HG03571 (cell line): Measurements from ENCODE around the gene TTC4.
"Not testable (repeated sequence)": the region's sequence is repeated elsewhere in the genome, so short reads cannot be mapped to it uniquely, and the experiment has no call there.

ENCODE experiments used
- ATAC-seq: cut with Tn5 transposase; IDR thresholded peaks from one replicate; pipeline ENCODE4 v1.9.1; 2021; ENCODE audit not compliant: unreplicated experiment

The TTC4 gene

GRCh38 chr1:54748094-54748835 is 32.6 kb downstream of the TTC4 start:
- no peak for ATAC-seq

DNA sequence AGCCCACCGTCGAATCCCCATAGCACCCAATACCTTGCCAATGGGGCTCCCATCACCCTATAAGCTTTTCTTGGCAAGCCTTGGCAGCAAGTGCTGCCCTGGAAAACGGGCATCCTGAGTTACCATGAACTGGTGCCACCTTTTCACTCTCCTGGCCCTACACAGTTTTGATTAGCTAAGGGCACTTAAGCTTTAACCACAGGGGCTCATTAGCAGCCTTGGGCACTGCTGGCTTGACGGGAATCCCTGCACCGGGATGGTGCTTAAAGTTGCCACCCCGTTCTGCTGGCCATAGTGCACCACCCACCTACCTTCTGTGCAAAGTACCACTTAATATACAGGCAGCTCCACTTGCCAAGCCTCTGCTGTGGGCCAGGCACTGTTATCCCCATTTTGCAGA is 34.9 kb downstream of the TTC4 start:
- ATAC-seq: no peak

GRCh38 chr1:54751426-54751825 is 35.8 kb downstream of the TTC4 start:
- ATAC-seq: no peak

DNA sequence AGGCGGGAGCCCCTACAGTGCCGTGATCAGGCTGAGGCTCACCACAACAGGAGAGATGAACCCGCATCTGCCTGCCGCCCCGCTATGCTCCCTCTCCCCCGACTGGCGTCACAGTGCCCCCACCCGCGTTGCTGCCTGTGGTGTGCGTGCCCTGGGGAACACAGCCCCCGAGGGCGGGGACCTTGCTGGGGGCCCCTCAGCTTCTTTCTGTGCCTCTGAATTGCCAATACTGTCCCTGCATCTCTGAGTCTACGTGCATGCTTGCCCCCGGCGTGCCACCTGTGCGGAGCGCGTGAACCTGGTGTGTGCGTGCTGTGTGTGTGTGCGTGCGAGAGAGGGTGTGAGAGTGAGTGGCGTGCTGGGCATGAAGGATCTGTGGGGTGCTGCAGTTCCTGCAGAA is 38.4 kb downstream of the TTC4 start:
- no peak for ATAC-seq

GRCh38 chr1:54754486-54755285 is 39.0 kb downstream of the TTC4 start:
- ATAC-seq: no peak

GRCh38 chr1:54757833-54758232 is 42.2 kb downstream of the TTC4 start:
- no peak for ATAC-seq

DNA sequence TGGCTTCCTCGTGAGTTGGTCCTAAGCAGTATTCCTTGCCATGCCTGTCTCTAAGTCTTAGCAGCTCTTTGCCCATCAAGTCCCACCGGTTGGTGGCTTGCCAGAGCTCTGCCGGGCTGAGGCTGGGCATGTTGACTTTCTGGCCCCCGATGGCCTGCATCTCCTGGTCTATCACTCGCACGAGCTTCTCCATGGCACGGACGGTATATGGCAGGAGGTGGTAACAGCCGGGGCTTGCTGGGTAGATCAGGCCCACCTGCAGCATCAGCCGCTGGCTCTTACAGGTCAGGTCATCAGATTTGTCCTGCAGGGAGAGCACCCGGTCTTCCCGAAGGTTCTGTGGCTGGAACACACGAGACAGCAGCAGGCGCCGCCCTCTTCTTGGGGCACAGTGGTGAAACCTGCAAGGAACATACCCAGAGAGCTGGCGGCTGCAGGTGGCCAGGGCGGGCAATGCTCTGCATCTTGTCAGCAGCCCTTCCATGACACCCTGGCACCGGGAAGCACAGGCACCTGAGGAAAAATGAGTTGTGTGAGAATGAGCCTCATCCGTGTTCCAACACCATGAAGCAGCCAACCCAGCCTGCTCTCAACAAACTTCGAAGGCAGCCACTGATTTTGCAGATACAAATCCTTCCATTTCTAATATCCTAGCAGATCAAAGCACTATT is 43.2 kb downstream of the TTC4 start:
- ATAC-seq: no peak

- no peak for ATAC-seq
These were observed 48.1 kb downstream of the TTC4 start for GRCh38 chr1:54763816-54764132.

DNA sequence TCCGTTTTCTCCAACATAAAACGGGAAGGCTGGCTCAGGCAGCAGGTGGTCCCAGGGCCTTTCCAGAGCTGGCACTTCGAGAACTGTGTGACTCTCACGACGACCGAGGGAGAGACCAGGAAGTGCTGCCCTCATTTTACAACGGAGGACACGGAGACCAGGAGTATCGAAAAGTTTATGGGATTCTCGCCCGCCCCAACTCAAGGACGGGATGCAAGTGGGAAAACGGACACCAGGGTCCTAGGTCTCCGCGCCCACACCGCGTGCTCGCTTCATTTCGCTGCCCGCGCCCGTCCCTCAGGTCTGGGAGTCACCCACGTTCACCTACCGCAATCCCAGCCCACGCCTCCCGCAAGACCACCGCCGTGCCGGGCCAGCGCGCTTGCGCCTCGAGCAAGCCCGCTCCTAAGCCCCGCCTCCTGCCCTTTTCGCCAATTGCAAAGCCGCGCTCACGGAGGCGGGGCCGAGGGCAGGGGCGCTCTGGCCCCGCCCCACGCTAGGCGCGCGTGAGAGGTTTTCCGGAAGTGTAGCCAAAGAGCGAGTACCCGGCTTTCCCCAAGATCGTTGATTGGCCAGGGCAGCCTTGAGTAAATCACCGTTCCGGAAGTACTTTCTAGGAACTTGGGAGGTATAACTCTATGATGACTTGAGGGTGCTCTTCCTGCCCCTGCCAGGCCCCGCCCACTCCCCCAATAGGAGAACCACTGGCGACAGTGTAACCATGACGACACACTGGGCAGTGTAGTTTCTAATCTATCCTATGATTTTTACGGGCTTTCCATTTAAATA is 48.7 kb downstream of the TTC4 start, which contains the start of gene PARS2:
PARS2 (minus strand) TSS at position 391 of the 789 bp plus-strand sequence. CDS start 5,362 bp downstream, outside the sequence.
- peak; percentile 94 for ATAC-seq

- ATAC-seq: peak; percentile 2
These were observed 49.4 kb downstream of the TTC4 start for GRCh38 chr1:54764922-54765561.

DNA sequence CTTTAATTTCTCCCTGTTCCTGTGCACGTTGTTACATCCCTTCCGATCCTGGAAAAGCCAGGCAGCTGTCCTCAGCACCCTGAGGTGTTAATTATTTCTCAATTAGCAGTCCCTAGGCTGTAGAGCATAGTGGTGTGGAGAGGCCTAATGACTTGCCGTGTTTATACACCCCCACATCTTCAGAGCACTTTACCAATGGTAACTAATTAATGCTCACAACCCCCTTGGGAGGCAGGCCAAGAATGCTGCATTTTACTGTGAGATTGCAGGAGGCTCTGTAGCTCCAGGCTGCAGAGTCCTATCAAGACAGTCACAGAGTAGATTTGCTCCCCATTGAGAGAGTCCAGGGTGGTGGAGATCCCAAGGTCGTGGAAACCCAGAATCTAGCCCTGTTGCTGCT is 51.1 kb downstream of the TTC4 start:
- ATAC-seq: no peak

DNA sequence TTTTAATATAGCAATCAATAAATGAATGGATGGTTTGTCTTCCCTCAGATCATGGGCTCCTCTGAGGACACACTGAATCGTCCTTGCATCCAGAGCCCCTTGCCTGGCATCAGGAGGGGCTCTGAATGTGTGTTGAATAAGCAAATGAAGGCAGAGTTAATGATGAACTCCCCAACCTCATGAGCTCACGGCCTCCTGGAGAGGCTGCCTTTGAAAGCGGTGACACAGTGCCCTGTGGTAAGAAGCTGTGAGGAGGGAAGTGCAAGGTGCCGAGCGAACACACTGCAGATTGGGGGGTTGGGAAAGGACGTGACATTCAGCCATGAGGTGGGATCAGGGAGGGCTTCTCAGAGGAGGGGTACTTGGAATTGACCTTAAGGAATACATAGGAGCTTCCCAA is 51.9 kb downstream of the TTC4 start:
- no peak for ATAC-seq

GRCh38 chr1:54768093-54768492 is 52.4 kb downstream of the TTC4 start:
- no peak for ATAC-seq

GRCh38 chr1:54772951-54773350 is 57.3 kb downstream of the TTC4 start:
- ATAC-seq: no peak

DNA sequence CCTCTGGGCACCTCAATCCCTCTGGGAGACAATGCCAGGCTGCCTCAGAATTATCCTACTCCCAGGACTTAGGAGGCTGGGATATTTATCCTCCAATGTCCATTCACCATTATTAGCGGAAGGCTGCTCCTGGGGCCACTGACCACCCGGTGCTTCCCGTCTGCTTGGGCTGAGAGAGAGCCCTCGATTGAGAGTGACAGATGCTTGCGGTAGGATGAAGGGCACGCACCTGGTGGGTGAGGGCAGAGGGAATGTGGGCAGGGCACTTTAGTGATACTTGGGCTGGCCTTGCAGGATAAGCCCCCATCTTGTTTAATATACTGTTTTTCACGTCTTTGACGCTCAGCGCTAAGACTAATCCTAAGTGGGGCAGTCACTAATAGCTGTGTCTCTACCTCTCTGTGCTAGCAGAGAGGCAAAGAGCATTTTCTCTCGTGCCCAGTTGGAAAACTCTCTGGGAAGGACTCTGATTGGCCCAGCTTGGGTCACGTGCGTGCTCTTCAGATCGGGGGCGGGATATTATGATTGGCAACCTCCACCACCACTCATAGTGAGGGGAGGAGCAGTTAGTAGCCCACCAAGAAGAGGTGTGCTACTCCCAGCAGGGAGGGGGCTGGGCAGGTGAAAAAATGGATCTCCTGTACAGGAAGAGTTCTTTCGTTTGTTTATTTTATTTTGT is 59.3 kb downstream of the TTC4 start:
- ATAC-seq: no peak

- ATAC-seq: not testable (repeated sequence)
These were observed 60.4 kb downstream of the TTC4 start for GRCh38 chr1:54775828-54776721.

GRCh38 chr1:54777011-54777410 is 61.4 kb downstream of the TTC4 start:
- ATAC-seq: no peak

- ATAC-seq: no peak
These were observed 61.8 kb downstream of the TTC4 start for GRCh38 chr1:54777431-54777830.
